ENCODE results near the gene MBNL3. TPM values are rescaled to one million over a fixed set of nuclear protein-coding genes. Genes with fewer than 3 reads are reported as not detected.

MBNL3 gene
- total RNA-seq, 2 experiments from 2014 or later, result 15.3 to 19.3 TPM

GRCh38 chrX:132393485-132393884, 95.4 kb downstream of the MBNL3 start:
- Mint-ChIP-seq H3K27me3 (no peaks in the 10 kb centered on the region), H3K9me3 (ENCODE audit: low read depth) (no peaks in the 10 kb centered on the region), H3K36me3 (ENCODE audit: low read depth) (peaks cover 4% of the 10 kb centered on the region), H3K27ac (no peak overlapping the region), H3K4me1 (peaks cover 4% of the 10 kb centered on the region), H3K4me3 (no peak overlapping the region)
- intact Hi-C loops (cut with DNase I, micrococcal nuclease), result no loop called here
- ChIA-PET POLR2A (no interaction called here), CTCF (interaction anchor here (0.6 kb wide), 1 partner anchor 222 kb away, joined by 3 read pairs; no protein-coding TSS in a partner anchor)
- ATAC-seq (no peak), DNase-seq (no peak)

DNA sequence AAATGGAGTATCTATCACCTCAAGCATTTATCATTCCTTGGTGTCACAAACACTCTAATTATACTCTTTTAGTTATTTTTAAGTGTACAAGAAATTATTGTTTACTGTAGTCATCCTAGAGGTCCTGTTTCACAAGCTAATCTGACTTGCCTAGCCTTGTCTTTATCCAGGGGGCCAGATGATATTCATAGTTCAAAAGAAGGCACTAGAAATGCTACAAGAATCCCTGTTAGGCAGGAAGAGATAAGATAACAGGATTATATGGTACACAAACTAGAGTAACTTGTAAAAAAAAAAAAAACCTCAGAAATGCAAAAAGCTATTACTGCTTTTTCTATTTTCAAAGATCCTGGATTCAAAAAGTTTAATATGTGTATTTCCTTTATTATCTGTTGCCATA, 95.8 kb downstream of the MBNL3 start:
- intact Hi-C loops (cut with DNase I, micrococcal nuclease), result no loop called here
- ATAC-seq, result no peak
- ChIA-PET CTCF (interaction anchor here (0.6 kb wide), 1 partner anchor 222 kb away, joined by 3 read pairs; no protein-coding TSS in a partner anchor), POLR2A (no interaction called here)
- Mint-ChIP-seq H3K4me3 (no peak overlapping the region), H3K4me1 (peaks cover 4% of the 10 kb centered on the region), H3K27ac (no peak overlapping the region), H3K36me3 (ENCODE audit: low read depth) (peaks cover 4% of the 10 kb centered on the region), H3K27me3 (no peaks in the 10 kb centered on the region), H3K9me3 (ENCODE audit: low read depth) (no peaks in the 10 kb centered on the region)
- DNase-seq, result no peak

- H3K27ac Mint-ChIP-seq, result no peak overlapping the region
- DNase-seq (no peak), ATAC-seq (no peak)
- peaks cover 6% of the 10 kb centered on the region for H3K36me3 Mint-ChIP-seq (ENCODE audit: low read depth)
- no peak overlapping the region for H3K4me3 Mint-ChIP-seq
- ChIA-PET POLR2A (no interaction called here), CTCF (no interaction called here)
- H3K4me1 Mint-ChIP-seq, result peaks cover 4% of the 10 kb centered on the region
- intact Hi-C loops (cut with DNase I, micrococcal nuclease), result no loop called here
- H3K27me3 Mint-ChIP-seq, result no peaks in the 10 kb centered on the region
- no peaks in the 10 kb centered on the region for H3K9me3 Mint-ChIP-seq (ENCODE audit: low read depth)
Observed at GRCh38 chrX:132390792-132391191, 98.0 kb downstream of the MBNL3 start.

- Mint-ChIP-seq H3K27me3 (no peaks in the 10 kb centered on the region), H3K9me3 (ENCODE audit: low read depth) (no peaks in the 10 kb centered on the region), H3K4me3 (no peak overlapping the region), H3K27ac (no peak overlapping the region), H3K36me3 (ENCODE audit: low read depth) (peaks cover 6% of the 10 kb centered on the region), H3K4me1 (peaks cover 4% of the 10 kb centered on the region)
- ATAC-seq (no peak), DNase-seq (no peak)
- ChIA-PET CTCF (no interaction called here), POLR2A (no interaction called here)
- intact Hi-C loops (cut with DNase I, micrococcal nuclease), result no loop called here
Observed at GRCh38 chrX:132389480-132389879, 99.4 kb downstream of the MBNL3 start.

DNA sequence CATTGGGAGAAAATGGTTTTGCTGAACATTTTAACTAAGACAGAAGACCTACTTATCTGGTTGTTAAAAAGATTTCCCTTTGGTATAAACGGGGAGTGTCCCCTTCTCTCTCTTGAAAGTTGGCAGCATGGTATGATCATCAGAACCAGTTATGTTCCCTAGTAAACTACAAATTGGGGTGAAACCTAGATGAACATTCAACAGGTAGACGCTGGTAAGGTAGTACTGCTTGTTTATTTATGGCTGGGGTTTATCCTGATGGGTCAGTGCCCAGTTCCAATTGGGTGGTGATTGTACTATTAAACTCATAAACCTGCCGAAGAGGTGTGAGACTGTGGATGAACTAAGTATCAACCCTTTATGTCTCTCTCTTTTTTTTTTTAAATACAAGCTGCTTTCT, 100.5 kb downstream of the MBNL3 start:
- Mint-ChIP-seq H3K9me3 (ENCODE audit: low read depth) (no peaks in the 10 kb centered on the region), H3K4me1 (no peaks in the 10 kb centered on the region), H3K36me3 (ENCODE audit: low read depth) (peaks cover 9% of the 10 kb centered on the region), H3K27ac (no peak overlapping the region), H3K27me3 (no peaks in the 10 kb centered on the region), H3K4me3 (no peak overlapping the region)
- intact Hi-C loops (cut with DNase I, micrococcal nuclease), result no loop called here
- ChIA-PET POLR2A (no interaction called here), CTCF (no interaction called here)
- no peak for ATAC-seq
- no peak for DNase-seq

DNA sequence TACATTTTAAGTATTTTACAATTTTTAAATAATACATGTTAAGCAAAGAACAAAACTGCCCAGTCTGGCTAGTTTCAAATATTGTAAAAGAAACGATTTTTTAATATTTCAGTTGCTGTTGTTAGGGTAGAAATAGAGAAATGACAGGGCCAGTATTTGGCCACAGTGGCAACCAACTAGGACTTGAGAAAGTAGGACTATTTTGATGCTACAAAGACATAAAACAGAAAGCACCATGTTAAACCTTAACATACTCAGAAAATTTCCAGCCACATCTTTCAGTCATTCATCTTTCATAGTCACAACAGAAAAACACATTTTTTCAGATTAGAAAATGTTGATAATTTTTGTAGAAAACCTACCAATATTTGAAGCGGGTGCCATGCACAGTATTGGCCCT, 104.5 kb downstream of the MBNL3 start:
- DNase-seq, result no peak
- POLR2A ChIA-PET, result no interaction called here
- H3K27ac Mint-ChIP-seq, result no peak overlapping the region
- no peaks in the 10 kb centered on the region for H3K9me3 Mint-ChIP-seq (ENCODE audit: low read depth)
- no peaks in the 10 kb centered on the region for H3K4me1 Mint-ChIP-seq
- no peak overlapping the region for H3K4me3 Mint-ChIP-seq
- no peaks in the 10 kb centered on the region for H3K27me3 Mint-ChIP-seq
- CTCF ChIA-PET, result interaction anchor here (1.1 kb wide), 1 partner anchor 292 kb away, joined by 3 read pairs; no protein-coding TSS in a partner anchor
- H3K36me3 Mint-ChIP-seq (ENCODE audit: low read depth), result peaks cover 14% of the 10 kb centered on the region
- ATAC-seq, result no peak
- intact Hi-C loops (cut with DNase I, micrococcal nuclease), result no loop called here

DNA sequence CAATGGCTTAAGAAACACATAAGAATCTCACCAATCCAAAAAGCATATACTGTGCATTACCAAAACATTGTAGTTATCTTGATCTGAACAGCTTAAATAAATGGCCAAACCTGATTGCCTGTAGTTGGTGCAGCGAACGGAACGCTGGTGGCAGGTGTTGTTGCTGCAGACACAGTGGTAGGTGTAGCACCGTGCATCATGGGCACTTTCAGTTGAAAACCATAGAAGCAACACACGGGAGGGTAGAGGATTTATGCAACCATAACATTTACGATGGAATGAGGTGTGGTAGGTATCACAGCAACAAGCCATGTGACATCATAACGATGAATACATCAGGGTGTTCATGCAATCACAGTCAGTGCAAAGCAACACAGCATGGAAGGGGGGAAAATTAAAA, 106.8 kb downstream of the MBNL3 start:
- CTCF ChIA-PET, result no interaction called here

DNA sequence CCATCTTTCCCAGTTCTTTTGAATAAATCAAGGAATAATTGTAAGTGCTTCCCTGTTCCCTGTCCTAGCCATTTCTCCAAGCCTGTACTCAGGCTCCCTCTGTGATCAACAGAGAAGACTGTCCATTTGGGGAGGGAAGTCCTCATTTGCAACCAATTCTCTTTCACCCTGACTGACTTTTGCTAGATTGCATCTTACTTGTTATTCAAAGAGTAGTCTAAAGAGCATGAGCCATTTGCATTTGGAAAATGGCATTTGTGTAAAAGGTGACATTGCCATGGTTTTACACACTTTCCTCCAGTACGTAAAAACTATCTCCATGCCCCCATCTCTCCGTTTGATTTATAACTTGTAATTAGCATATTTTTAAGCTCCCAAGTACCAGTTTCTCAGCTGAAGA, 110.6 kb downstream of the MBNL3 start:
- Mint-ChIP-seq H3K9me3 (ENCODE audit: low read depth) (no peaks in the 10 kb centered on the region), H3K27me3 (no peaks in the 10 kb centered on the region), H3K4me1 (no peaks in the 10 kb centered on the region), H3K36me3 (ENCODE audit: low read depth) (peaks cover 6% of the 10 kb centered on the region), H3K4me3 (no peak overlapping the region), H3K27ac (no peak overlapping the region)
- ATAC-seq (no peak), DNase-seq (no peak)
- CTCF ChIA-PET, result no interaction called here
- POLR2A ChIA-PET, result no interaction called here
- intact Hi-C loops (cut with DNase I, micrococcal nuclease), result no loop called here

More for the DNA sequence above, 106.8 kb downstream of the MBNL3 start:
- intact Hi-C loops (cut with DNase I, micrococcal nuclease), result no loop called here
- Mint-ChIP-seq H3K27me3 (no peaks in the 10 kb centered on the region), H3K4me3 (no peak overlapping the region), H3K36me3 (ENCODE audit: low read depth) (peaks cover 11% of the 10 kb centered on the region), H3K4me1 (no peaks in the 10 kb centered on the region), H3K9me3 (ENCODE audit: low read depth) (no peaks in the 10 kb centered on the region), H3K27ac (no peak overlapping the region)
- DNase-seq (no peak), ATAC-seq (no peak)
- POLR2A ChIA-PET, result no interaction called here

DNA sequence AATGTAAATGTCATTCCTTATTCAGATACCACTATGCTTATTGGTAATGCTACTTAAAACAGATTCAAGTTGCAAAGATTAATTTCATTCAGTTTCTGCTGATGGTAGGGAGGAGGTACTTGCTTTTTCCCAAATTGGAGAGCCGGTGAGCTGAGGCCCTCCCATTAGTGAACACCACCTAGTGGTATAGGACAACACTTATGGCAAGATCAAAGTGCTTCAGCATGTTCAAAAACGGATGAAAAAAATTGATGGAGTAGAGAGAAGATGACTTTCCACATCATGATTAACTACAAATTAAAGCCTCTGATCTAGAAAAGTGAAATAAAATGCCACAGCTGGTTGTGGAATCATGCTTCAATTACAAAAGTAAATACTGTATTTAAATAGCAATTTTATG, 112.9 kb downstream of the MBNL3 start:
- no peaks in the 10 kb centered on the region for H3K4me1 Mint-ChIP-seq
- no peak overlapping the region for H3K4me3 Mint-ChIP-seq
- intact Hi-C loops (cut with DNase I, micrococcal nuclease), result no loop called here
- H3K36me3 Mint-ChIP-seq (ENCODE audit: low read depth), result peaks cover 2% of the 10 kb centered on the region
- no peaks in the 10 kb centered on the region for H3K27me3 Mint-ChIP-seq
- H3K9me3 Mint-ChIP-seq (ENCODE audit: low read depth), result no peaks in the 10 kb centered on the region
- CTCF ChIA-PET, result no interaction called here
- no peak overlapping the region for H3K27ac Mint-ChIP-seq
- POLR2A ChIA-PET, result no interaction called here
- ATAC-seq (no peak), DNase-seq (no peak)

DNA sequence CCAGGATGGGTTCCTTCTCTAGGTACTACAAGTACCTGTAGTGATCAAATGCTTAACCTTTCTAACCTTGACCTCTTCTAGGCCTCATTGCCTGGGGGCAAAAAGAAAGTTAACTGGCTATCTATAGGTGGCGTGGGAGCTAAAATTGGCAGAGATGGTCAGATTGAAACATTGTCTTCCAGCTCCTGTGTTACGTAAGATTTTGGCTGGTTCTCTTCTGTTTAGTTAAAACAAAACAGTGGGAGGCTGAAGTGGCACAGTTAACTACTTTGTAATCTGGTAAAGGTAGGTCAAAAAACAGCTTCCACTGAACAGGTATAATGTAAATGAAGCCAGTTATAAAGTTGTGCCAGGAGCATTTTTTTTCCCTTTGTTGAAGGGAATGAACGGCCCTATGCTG, 115.2 kb downstream of the MBNL3 start:
- H3K27ac Mint-ChIP-seq, result no peak overlapping the region
- no peak for DNase-seq
- H3K4me3 Mint-ChIP-seq, result no peak overlapping the region
- H3K9me3 Mint-ChIP-seq (ENCODE audit: low read depth), result no peaks in the 10 kb centered on the region
- intact Hi-C loops (cut with DNase I, micrococcal nuclease), result no loop called here
- ChIA-PET CTCF (no interaction called here), POLR2A (no interaction called here)
- H3K27me3 Mint-ChIP-seq, result no peaks in the 10 kb centered on the region
- H3K4me1 Mint-ChIP-seq, result no peaks in the 10 kb centered on the region
- no peak for ATAC-seq
- H3K36me3 Mint-ChIP-seq (ENCODE audit: low read depth), result no peaks in the 10 kb centered on the region

DNA sequence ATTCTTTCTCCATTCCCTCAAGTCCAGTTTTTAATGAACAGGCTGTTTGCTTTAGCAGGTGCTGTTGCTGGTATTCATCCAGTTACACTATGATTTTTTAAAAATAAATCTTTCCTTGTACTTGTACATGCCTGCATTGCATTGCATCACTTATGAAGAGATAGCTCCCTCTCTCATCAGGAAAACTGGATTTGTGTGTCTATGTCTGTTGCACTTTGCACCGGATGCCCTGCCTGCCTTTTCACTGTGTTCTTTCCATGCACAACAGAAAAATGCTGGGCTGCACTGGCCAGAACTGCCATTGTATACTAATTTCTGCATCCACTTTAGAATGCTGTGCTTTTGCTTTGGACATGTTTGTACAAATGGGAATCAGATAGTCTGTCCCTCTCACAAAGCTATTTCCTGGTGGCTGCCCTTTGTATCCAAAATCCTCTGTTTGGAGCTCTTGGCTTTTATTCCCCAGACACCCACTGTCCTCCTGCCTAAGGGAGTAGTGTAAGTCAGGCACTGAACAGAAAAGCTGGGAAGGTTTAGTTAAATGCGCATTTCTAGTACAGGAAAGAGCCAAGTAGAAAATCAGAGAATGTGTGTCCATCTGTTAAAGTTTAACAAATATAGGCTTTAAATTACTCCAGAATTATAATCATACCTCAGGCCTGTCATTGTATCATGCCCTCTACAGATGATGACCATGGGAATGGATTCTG, 119.1 kb downstream of the MBNL3 start:
- no peaks in the 10 kb centered on the region for H3K27me3 Mint-ChIP-seq
- H3K36me3 Mint-ChIP-seq (ENCODE audit: low read depth), result no peaks in the 10 kb centered on the region
- no peak overlapping the region for H3K4me3 Mint-ChIP-seq
- ATAC-seq, result no peak
- intact Hi-C loops (cut with DNase I, micrococcal nuclease), result no loop called here
- peaks cover 2% of the 10 kb centered on the region for H3K4me1 Mint-ChIP-seq
- no peak for DNase-seq
- CTCF ChIA-PET, result no interaction called here
- H3K27ac Mint-ChIP-seq, result no peak overlapping the region
- H3K9me3 Mint-ChIP-seq (ENCODE audit: low read depth), result no peaks in the 10 kb centered on the region
- POLR2A ChIA-PET, result no interaction called here

GRCh38 chrX:132367984-132368383, 120.9 kb downstream of the MBNL3 start:
- DNase-seq (no peak), ATAC-seq (no peak)
- POLR2A ChIA-PET, result no interaction called here
- Mint-ChIP-seq H3K36me3 (ENCODE audit: low read depth) (no peaks in the 10 kb centered on the region), H3K27ac (no peak overlapping the region), H3K27me3 (no peaks in the 10 kb centered on the region), H3K4me1 (peaks cover 2% of the 10 kb centered on the region), H3K9me3 (ENCODE audit: low read depth) (no peaks in the 10 kb centered on the region), H3K4me3 (no peak overlapping the region)
- CTCF ChIA-PET, result no interaction called here
- intact Hi-C loops (cut with DNase I, micrococcal nuclease), result no loop called here

GRCh38 chrX:132367314-132367713, 121.5 kb downstream of the MBNL3 start:
- peaks cover 2% of the 10 kb centered on the region for H3K4me1 Mint-ChIP-seq
- no peaks in the 10 kb centered on the region for H3K9me3 Mint-ChIP-seq (ENCODE audit: low read depth)
- DNase-seq (no peak), ATAC-seq (no peak)
- no peaks in the 10 kb centered on the region for H3K27me3 Mint-ChIP-seq
- H3K36me3 Mint-ChIP-seq (ENCODE audit: low read depth), result no peaks in the 10 kb centered on the region
- no peak overlapping the region for H3K4me3 Mint-ChIP-seq
- intact Hi-C loops (cut with DNase I, micrococcal nuclease), result no loop called here
- no peak overlapping the region for H3K27ac Mint-ChIP-seq
- ChIA-PET CTCF (no interaction called here), POLR2A (no interaction called here)

Measured in activated CD4-positive, alpha-beta T cell treated with anti-CD3 and anti-CD28 coated beads for 36 hours (primary cell).